ENCODE measurements around the gene ZMIZ1.

ZMIZ1 gene

DNA sequence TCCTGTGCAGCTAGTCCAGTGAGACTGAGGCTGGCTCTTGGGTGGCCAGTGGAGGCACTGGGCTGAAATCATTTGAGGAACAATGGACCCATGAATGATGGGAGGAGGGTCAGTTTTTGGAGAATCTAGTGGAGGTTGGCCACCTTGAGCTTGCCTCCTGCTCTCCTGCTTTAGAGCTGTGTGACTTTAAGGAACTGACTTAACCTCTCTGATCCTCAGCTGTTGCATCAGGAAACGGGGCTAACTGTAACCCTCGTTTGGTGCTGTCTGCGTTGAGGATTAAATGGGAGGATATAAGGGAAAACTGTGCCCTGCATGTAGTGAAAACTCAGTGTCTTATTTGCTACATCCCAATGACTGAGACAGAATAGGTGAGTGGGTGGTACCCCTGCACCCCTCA lies 163.1 kb downstream of the ZMIZ1 start:
- DNase-seq (ENCODE audit: low read depth in 3 of 3), result no peak

DNA sequence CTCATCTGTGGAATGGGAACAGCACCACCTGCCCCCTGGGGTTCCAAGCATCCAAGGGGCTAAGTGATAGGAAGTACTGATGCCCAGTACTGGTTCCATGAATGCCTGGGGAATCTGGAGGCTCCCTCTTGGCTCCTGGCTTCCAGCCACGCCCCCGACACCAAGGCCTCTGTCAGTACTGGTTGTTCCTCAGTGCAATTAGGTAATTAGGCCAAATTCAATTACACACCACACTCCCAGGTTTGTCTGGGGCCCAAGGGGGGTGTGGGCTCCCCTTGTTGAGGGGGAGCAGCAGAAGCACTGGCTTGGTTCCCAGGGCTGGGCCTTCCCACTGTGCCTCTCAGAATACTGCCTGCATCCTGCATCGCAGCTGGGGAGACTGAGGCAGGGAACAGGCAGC lies 164.1 kb downstream of the ZMIZ1 start:
- no peak for DNase-seq (ENCODE audit: low read depth in 3 of 3)

DNA sequence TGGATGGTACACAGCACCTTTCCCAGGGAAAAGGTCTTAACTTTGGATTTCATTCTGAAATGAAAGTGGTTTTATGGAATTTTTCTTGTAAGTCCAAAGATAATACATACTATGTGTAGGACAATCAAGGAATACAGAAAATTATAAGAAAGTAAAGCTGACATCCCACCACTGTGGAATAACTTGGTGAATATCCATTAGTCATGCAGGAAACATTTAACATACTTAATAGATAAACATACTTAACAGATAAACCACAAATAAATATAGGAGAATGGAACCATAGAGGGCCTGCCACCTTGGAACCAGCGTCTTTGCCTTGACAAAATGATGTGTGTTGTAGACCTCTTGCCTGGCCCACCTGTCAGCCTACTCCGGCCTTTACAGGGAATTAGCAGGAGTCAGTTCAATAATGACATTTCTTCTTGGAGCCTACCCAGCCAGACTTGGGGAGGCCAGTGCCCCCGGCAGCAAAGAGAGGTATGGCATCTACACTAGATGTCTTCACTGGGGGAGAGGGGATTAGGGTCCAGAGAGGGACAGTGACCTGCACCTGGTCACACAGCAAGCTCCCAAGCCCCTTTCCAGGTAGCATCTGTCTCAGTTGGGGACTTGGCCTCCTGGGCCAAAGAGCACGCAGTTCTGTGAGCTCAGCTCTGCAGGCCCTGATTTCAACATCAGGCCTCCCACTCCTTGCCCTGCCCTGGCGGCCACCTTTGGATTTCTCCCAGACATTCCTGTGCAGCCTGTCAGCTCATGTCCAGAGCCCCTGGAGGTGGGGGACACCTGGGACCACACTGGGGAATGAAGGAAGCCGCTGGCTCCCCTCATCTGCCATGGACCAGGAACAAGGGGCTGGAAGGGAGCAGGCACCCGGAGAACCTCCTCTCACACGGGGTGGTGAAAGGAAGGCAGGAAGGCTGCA lies 165.9 kb downstream of the ZMIZ1 start:
- DNase-seq (ENCODE audit: low read depth in 3 of 3), result no peak

DNA sequence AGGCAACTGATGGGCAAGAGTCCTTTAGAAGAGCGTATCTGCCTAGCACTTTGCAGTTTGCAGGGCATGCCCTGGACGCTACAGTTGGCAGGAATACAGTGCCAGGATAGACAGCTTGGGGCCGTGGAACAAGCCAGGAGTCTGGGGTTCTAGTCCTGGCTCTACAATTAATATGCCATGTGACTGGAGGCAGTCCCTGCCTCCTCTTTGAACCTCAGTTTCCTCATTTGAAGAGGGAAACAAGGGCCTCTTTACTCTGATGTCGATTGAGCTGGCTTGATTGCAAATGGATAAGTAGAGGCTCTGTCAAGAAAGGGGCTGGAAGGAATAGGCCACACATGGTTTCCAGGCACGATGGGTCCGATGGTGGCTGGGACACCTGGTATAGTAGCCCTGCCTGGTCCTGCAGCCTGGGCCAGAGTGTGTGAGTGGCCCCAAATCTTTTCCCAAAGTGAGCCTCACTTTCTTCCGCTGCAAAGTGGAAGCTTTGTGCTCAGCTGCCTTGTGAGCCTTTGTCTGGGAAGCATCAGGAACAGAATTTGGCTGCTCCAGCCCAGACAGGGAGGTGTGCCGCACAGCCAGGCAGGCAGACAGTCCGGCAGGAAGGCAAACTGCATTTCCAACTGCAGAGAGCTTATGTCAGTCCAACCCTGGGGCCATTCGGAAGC lies 167.1 kb downstream of the ZMIZ1 start:
- no peak for DNase-seq (ENCODE audit: low read depth in 3 of 3)

DNA sequence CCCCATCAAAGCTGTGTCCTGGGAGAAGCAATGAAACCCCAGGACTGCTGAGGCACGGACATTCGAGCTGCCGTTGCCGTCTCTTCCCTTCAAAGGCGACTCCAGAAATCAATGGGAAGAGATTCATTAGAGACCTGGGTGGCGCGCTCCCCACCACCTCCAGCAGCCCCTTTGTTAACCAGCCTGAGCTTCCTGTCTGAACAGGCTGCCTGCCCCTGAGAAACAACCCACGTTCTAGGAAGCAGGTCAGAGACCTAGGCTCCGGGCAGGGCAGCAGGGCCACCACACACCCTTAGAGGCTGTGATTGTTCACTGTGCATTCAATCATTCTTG lies 167.6 kb downstream of the ZMIZ1 start:
- DNase-seq (ENCODE audit: low read depth in 3 of 3), result no peak

DNA sequence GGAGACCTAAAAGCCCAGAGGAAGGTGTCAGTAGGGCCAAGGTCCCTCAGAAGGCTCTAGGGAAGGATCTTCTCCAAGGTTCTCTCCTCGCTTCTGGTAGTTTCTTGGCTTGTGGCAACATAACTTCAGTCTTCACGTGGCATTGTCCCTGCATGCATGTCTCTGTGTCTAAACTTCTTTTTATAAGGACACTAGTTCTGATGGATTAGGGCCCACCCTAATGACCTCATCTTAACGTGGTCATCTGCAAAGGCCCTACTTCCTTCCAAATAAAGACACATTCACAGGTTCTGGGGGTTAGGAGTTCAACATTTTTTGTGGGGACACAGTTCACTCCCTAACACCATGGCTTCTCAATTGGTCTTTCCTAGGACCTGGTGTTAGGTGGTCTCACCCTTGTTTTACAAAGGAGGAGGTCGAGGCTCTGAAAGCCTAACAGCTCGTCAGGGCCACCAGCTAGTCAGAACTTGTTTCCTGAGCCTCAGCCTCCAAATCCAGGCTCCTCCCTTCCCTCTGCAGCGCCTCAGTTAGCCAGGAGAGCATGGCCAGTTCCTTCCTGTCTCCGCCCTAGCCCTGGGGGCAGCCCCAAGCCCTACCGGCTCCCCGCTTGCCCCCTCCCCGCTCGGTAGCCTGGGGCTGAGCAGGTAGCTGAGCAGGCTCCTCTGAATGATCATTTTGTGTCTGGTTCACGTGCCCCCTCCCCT lies 168.8 kb downstream of the ZMIZ1 start:
- no peak for DNase-seq (ENCODE audit: low read depth in 3 of 3)

DNA sequence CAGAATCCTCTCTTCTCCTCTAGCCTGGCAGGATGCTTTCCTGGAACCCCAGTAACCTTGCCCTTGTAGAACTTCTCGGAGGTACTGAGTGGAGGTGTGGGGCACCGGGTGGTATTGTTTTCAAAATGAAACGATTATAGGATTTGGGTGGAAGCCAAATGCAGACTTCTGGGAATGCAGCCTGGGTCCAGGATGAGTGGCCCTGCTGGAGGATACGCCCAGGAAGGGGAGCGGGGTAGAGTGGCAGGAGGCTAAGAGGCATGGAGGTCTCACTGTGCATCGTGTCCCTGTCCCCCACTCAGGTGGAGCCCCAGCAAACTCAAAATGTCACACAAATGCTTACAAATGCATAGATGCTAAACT lies 169.4 kb downstream of the ZMIZ1 start:
- DNase-seq (ENCODE audit: low read depth in 3 of 3), result no peak

DNA sequence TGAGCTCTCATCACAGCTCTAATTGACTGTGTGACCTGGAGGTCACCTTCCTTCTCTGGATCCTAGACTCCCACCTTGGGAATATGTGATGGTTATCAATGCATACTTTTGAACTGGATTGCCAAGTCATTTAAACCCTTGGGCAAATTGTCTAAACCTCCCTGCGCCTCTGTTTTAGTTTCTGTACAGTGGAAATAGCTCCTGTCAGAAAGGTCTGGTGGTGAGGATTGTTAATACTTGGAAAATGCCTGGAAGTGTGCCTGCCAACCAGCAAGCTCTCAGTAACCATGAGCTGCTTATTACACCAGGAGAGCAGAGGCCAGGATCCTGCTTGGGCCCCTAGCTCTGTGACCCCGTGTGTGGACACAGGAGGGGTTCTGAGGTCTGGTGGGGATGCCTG lies 169.8 kb downstream of the ZMIZ1 start:
- DNase-seq (ENCODE audit: low read depth in 3 of 3), result no peak

DNA sequence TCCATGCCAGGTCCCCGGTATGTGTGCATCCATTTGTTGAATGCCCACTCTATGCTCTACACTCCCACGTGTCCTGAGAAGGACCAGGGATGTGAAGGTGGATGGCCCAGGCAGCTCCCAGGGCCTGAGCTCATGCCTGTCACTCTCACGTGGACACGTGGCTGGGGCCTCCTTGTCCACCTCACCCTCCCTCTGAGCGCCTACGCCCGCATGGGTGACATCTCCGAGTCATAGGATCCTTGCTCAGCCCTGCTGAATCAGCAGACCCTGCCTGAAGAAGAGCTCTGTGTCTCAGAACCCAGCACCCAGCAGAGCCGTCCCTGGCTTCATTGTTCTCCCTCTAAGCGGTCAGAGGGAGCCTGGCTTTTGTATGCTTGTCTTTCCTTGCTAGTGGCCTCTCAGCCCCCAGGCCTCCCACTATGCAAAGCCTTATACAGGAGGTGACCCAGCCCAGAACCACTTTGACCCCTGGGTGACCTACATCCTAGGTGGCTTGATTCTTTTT lies 170.6 kb downstream of the ZMIZ1 start:
- no peak for DNase-seq (ENCODE audit: low read depth in 3 of 3)

DNA sequence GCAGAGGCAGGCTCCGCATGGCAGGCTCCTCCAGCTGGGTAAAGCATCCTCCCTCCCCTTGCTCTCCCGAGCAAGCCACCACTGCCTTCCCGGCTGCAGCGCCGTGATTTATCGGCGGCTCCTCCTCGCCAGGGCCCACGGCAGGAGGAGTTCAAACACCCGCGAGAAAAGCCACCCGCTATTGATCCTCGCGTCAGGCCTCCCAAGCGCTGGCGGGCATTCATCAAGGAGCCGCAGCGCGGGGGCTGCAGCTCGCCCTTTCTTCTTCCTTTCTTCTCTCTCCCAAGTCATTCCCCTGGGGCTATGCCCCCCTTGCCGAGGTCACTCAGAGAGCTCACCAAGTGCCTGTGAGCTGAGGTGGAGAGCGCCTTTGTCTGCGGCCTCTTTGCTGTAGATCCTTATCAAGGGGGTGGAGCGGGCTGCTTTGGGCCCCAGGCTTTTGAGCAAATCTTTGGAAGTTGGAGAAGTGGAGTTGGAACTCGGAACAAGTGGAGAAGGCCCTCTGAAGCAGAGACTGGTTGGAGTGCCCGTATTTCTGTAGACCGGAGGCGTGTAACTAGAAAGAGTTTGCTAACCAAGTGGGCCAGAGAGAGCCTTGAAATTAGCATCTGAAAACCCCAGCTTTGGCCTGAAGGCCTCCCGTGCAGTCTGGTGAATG lies 171.3 kb downstream of the ZMIZ1 start:
- no peak for DNase-seq (ENCODE audit: low read depth in 3 of 3)

DNA sequence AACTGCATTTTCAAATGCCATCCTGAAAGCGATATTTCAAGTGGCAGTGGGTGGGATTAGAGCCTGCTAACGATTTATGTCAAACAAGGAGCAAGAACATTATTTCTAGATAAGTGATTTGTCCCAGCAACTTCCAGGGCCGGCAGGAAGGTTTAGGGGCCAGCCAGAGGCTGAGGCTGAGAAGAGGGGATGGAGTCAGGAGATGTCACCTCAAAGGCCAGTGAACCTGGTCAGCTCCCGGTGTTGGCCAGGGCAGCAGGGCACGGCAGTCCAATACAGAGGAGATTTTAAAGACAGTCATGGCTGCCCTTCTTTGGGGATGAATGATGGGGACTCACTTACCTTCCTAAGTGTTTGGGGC lies 172.8 kb downstream of the ZMIZ1 start:
- no peak for DNase-seq (ENCODE audit: low read depth in 3 of 3)

DNA sequence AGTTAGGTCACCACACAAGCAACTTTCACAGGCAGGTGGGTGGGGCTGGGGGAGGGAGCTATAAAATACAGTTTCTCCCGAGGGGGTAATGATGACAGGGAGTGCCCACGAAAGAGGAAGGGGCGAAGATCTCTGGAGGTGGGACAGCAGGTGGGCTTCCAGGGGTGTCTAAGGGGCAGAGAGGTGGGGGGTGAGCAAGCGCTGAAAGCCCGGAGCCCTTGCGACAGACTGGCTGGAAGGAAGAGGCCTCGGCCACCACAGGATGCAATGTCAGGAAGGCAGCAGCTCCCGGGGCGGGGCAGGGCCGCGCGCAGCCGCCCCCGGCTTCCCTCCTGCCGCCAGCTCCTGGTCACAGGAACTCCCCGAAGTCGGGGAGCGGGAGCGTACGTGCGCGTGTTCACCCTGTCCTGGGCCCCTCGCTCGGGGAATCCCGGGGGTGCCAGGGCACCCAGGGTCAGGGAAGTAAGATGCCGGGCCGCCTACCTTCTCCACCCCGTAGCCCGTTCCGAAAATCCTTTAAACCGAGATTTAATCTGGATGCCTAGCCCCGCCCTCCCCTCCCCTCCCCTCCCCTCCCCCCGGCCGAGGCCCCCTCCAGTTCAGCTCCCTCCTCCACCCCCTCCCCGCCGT lies 173.3 kb downstream of the ZMIZ1 start:
- peak; percentile 58 to 64 (median 60) for DNase-seq (ENCODE audit: low read depth in 3 of 3)

DNA sequence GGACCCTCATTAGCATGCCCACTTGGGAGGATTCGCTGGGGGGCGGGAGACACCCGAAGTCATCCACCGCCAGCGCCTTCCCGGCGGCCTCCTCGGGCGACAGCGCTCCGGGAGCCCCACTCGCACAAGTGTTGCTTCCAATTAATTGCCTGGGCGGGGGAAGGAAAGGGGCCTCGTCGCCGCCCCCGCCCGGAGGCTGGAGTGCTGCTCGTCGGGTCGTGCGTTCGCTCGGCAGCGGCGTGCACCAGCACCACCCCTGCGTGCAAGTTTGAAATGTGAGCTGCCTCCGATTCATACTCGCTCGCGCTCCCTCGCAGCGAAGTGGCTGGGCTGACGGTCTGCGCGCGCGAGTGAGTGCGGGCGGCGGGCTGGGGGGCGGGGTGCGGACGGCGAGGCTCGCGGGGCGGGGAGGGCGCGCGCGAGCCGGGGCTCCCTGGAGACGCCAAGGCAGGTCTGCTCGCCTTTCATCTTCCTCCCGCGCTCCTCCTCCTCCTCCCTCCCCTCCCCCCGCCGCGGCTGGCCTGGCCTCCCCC lies 173.9 kb downstream of the ZMIZ1 start:
- peak in 2 of 3 donors; percentile 43 to 61 for DNase-seq (ENCODE audit: low read depth in 3 of 3)

DNA sequence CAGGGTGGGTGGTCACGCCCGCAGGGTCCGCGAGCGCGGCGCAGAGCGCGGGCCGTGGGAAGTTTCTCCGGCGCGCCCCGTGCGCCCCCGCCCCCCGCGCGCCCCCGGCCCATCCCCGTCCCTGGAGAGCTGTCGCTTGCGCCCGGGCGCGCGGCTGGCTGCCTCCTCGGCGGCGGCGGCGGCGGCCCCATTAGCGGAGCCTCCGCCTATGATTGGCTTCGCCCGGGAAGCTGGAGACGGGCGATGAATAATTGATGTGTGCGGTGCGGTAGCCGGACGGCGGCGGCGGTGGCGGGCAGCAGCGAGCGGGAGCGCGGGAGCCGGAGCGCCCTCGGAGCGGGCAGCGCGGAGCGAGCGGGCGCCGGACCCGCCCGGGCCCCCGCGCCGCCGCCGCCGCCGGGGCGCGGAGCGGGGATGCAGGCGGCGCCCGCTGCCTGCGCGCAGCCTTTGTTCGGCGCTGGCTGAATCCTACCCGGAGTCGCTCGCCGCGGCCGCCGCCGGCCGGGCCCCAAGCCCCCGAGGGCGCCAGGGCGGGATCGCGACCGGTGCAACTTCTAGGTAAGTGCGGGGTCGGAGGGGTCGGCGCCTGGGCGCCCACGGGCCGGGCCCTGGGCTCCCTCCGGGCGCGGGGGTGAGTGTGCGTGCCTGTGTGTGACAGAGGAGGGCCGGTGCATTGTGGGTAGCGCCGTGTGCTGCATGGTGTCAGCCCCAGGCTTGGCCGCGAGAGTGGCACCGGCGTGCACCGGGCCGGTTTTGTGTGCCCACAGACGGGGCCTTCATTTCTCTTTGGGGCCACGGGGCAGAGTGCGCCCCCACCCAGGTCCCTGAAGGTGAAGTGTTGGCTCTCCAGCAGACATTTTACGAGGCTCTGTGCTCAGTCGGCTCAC lies 174.7 kb downstream of the ZMIZ1 start:
- peak; percentile 35 to 64 (median 48) for DNase-seq (ENCODE audit: low read depth in 3 of 3)

DNA sequence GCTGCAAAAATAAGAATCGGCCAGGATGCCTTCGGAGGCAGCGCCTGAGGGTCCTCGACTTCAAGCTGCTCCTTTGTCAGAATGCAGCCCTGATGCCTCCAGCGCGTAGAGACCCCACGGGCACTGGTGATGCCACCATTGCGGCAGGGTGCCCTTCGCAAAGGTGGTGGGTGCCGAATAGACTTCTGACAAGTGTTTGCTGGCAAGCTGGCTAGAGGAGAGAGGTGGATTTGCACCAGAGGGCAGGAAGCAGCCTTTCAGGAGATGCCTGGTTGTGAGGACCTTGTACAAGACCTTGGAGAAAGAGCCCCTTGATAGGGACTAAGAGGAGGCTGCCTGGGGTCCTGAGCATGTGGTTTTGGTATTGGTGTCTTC lies 175.3 kb downstream of the ZMIZ1 start:
- no peak for DNase-seq (ENCODE audit: low read depth in 3 of 3)

DNA sequence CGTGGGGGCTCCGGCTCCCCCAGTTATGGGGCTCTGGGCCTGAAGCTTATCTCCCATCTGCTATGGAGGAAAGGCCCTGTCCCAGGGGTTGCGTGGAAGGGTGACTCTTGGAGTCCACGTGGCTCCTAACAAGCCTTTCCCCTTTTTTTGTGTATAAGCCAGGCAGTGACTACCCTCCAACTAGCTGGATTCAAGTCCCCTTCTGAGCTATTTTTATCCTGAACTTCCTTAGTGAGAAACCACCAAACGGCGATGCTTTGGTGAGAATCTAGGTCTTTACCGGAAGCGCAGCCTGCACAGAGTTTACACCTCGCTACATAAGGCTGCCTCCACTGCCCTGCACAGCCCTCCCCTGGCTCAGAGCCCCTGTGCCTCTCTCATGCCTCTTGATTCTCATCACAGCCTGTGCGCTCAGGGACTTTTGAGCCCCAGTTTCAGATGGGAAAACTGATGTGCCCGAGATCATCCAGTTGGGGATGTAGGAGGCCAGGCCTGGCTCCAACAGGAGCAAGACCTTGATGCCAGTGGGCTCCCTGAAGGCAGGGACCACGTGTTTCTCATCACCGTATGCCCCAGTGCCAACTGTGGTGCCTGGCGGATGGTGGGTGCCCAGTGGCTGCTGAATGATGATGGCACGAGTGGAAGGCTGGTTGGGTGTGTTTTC lies 176.2 kb downstream of the ZMIZ1 start:
- DNase-seq (ENCODE audit: low read depth in 3 of 3), result no peak

DNA sequence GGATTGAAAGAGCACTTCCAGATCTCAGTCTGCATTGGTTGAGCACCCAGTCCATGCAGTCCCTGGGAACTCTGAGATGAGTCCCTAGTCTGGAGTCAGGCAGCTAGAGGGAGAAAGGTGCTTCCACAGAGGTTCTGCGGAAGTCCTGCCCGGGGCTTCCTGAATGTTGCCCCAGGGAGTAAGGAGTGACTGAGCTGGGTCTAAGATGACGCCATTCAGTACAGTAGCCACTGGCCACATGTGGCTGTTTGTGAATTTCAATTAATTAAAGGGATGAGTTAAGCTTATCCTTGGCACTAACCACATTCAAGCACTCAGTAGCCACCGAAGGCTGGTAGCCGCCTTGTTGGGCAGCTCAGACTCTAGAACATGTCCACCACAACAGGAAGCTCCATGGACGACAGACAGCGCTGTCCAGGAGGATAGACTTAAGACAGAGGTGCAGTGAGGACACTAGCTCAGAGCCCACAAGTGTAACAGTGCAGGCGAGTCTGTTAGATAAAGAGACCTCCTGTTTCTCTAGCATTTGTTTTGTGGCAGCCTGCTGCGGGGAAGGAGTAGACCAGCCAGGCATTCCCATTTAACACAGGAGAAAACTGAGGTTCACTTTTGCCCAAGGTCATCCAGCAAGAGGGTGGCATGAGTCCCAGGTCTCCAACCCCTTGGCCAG lies 176.9 kb downstream of the ZMIZ1 start:
- DNase-seq (ENCODE audit: low read depth in 3 of 3), result no peak

DNA sequence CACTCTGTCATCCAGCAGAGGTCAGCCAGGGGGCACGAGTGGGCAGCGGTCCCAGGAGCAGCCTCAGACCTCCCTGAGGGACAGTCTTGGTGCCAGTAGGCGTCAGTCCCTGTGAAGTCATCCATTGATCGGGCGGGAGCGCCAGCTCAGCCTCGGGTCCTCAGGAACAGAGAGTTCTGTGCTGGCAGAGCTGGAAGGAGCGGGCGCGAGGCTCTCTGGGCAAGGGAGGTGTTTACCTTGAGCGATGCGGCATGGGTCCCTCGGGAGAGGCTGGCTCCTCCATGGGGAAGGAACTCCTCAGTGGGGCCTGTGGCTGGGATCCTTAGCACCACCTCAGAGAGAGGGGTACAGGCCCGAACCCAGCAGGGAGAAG lies 177.4 kb downstream of the ZMIZ1 start:
- DNase-seq (ENCODE audit: low read depth in 3 of 3), result no peak

DNA sequence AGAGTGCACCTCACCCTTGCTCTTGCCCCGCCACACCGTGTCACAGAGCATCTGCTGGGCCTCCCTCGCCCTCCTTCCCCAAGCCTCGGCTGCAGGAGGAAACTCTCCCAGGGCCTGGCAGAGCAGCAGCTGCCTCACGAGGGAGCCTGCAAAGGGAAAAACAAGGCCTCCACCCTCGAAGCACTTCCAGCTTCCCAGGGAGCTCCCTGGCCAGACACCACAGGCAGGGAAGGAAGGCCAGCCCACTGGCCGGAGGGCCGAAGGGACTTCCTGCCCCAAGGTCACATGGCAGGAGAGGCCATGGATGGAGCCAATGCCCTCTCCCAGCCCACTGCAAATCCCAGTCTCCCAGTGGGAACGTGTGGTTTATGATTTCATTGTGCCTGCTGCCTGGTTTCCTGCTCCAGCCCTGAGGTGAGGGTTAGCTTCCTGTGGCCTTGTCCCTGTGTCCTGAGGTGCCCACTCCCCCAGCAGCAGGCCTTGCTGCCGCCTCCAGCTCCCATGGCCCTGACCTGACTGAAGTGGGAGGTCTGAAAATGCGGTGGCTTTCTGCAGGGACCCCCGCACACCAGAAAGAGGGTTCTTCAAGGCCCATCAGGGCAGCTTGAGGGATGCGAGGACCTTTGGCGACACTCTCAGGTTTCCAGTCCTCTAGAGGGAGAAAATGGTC lies 178.0 kb downstream of the ZMIZ1 start:
- DNase-seq (ENCODE audit: low read depth in 3 of 3), result no peak

All from stimulated activated CD4-positive, alpha-beta T cell treated with anti-CD3 and anti-CD28 coated beads, TNF-alpha, amount 100 ng/mL, for 48 hours (primary cell).